Spleen (tissue), 11 donors: ENCODE results near the gene EEF2K. TPM values are rescaled to one million over a fixed set of nuclear protein-coding genes. Genes with fewer than 3 reads are reported as not detected.

Source experiments
- DNase-seq: peaks from one replicate; pipeline ENCODE4 v3.0.0-alpha.2; 2020
- H3K27ac ChIP-seq, 8 donors: fragments of 200-600 bp; sonication (generic) in 7 of 8; 1 replicate in 4 of 8; 2 replicates in 4 of 8; pipeline versions ENCODE4 v1.5.0 to v1.8.0; 2016 to 2021; ENCODE audit warnings: inconsistent platforms in 4 of 8, mild to moderate bottlenecking in 4 of 8, moderate library complexity in 1 of 8
- H3K27me3 ChIP-seq, 7 donors: fragments of 200-600 bp; sonication (generic) in 6 of 7; replicated peaks in 1 of 7; 1 replicate in 4 of 7; 2 replicates in 3 of 7; pipeline versions ENCODE4 v1.5.0 to v1.8.0; 2016 to 2021; ENCODE audit warnings: inconsistent platforms in 3 of 7, mild to moderate bottlenecking in 1 of 7
- H3K36me3 ChIP-seq, 6 donors: fragments of 200-600 bp; sonication (generic) in 5 of 6; 1 replicate in 4 of 6; 2 replicates in 2 of 6; pipeline versions ENCODE4 v1.5.0 to v1.8.0; 2016 to 2021; ENCODE audit warnings: inconsistent platforms in 2 of 6
- H3K4me1 ChIP-seq, 6 donors: fragments of 200-600 bp; sonication (generic) in 5 of 6; 1 replicate in 3 of 6; 2 replicates in 3 of 6; pipeline versions ENCODE4 v1.5.0 to v1.8.0; 2016 to 2021; ENCODE audit warnings: inconsistent platforms in 3 of 6
- H3K4me3 ChIP-seq, 8 donors: fragments of 200-600 bp; sonication (generic) in 7 of 8; 1 replicate in 4 of 8; 2 replicates in 4 of 8; pipeline versions ENCODE4 v1.5.0 to v1.8.0; 2016 to 2021; ENCODE audit warnings: inconsistent platforms in 4 of 8, mild to moderate bottlenecking in 4 of 8, moderate library complexity in 2 of 8
- H3K9me3 ChIP-seq, 8 donors: fragments of 200-600 bp; sonication (generic) in 7 of 8; 1 replicate in 4 of 8; 2 replicates in 4 of 8; pipeline versions ENCODE4 v1.5.0 to v1.8.0; 2016 to 2021; ENCODE audit warnings: inconsistent platforms in 4 of 8
- CTCF ChIP-seq, 11 experiments: fragments of 200-600 bp in 7 of 11; fragments of 450-650 bp in 4 of 11; sonication (generic) in 4 of 11; IDR thresholded peaks in 8 of 11; conservative IDR thresholded peaks in 3 of 11; 1 replicate in 7 of 11; 2 replicates in 4 of 11; pipeline versions ENCODE4 v1.4.0 to v1.8.0; 2016 to 2021; ENCODE audit warnings: antibody characterized with exemption in 11 of 11, inconsistent platforms in 4 of 11, mild to moderate bottlenecking in 1 of 11
- POLR2A ChIP-seq, 3 donors: fragments of 450-650 bp; IDR thresholded peaks; one replicate each; pipeline ENCODE4 v1.5.1; 2017; ENCODE audit warnings: antibody characterized with exemption in 3 of 3, mild to moderate bottlenecking in 1 of 3
- POLR2AphosphoS5 ChIP-seq, 3 donors: sonication (generic); formaldehyde crosslinking; IDR thresholded peaks; one replicate each; pipeline ENCODE4 v1.5.1; 2017; ENCODE audit warnings: antibody characterized with exemption in 3 of 3
- WGBS, 5 donors: extraction: QIAGEN DNeasy Blood & Tissue Kit in 3 of 5; methylation state at CpG; one replicate each; pipeline versions ENCODE4 v1.1.5 to v1.1.7; 2013 to 2018; 5-methylcytosine and 5-hydroxymethylcytosine counted together
- intact Hi-C: fragments of 100-400 bp; cut with DNase I; formaldehyde crosslinking; loops from one replicate; pipeline ENCODE4 v1.15.0; 2023; ENCODE audit warnings: low total_unique reads
- polyA plus RNA-seq, 3 donors: library from polyadenylated mRNA; stranded (reverse); fragments of 200-250 nt; gene quantifications; one replicate each; pipeline ENCODE4 v1.2.1, GENCODE V29; 2013
- total RNA-seq, 7 donors: library from RNA; depleted of rRNA in 3 of 7; stranded (reverse); fragments of >200 nt in 3 of 7; fragmentation: NEBNext Ultra II Directional in 4 of 7; extraction: Animal tissue kit (Norgen Biotek cat#: 25700) in 4 of 7; gene quantifications; one replicate each; pipeline versions ENCODE4 v1.1.0 to v1.2.1, GENCODE V29; 2016 to 2021
- donor health status: healthy with polysubstance abuse.
- donor health status: DM: no; HTN: no; CAD: no; lungs with moderate emphysema.
- donor health status: DM: no; HTN: no; CAD: no.
- donor health status: Bipolar disorder and iron deficiency.
- donor health status: healthy.
- donor health status: DM: no; HTN: no; CAD: no.
- donor health status: DM: yes; HTN: yes; CAD: no.

Gene EEF2K
- total and polyA plus RNA-seq, 10 donors: 2.4 to 37.7 (median 24.4) TPM

DNA sequence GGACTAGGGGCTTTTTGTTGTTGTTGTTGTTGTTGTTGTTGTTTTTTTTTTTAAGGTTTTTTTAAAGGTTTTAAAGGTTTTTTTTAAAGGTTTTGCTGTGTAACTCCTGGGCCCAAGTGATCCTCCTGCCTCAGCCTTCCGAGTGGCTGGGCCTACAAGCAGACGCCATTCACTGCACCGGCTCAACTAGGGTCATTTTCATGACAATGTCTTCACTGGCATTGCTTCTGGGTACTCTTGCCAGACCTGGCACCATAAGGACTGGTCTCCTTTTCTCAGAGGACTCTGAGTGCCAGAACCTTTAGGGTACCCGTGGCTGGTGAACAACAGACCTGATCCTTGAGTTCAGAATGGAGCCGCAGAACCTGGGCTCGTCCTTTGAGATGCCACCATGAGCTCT, 111.5 kb downstream of the EEF2K start:
- H3K36me3 ChIP-seq: peaks cover 0 to 100% (median 88%) of the 10 kb centered on the region in 6 donors
- WGBS, 5 donors: 93 to 99% (median 96%) methylated on average over 6 of the region's 6 CpGs

DNA sequence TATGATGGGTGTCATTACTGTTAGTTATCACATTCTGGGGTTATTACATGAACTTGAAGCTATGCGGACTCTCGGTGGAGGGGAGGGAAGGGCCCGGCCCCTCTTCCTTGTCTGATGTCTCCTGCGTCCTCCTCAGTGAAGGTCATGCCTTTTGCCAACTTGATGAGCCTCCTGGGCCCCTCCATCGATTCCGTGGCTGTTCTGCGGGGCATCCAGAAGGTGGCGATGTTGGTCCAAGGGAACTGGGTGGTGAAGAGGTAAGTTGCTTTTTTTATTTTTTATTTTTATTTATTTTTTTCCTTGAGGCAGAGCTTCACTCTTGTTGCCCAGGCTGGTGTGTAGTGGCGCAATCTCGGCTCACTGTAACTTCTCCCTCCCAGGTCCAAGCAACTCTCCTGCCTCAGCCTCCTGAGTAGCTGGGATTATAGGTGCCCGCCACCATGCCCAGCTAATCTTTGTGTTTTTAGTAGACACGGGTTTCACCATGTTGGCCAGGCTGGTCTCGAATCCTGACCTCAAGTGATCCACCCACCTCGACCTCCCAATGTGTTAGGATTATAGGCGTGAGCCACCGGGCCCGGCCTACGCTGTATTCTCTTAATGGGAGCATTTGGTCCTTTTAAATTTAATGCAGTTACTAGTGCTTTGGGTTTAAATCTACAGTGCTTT, 112.7 kb downstream of the EEF2K start:
- peak; percentile 86 for DNase-seq

More for the DNA sequence above, 111.5 kb downstream of the EEF2K start:
- intact Hi-C loops: no loop called here
- H3K9me3 ChIP-seq: no peaks in the 10 kb centered on the region
- peaks cover 0 to 14% (median 4%) of the 10 kb centered on the region in 6 donors for H3K4me1 ChIP-seq
- no peak overlapping the region for H3K4me3 ChIP-seq
- H3K27me3 ChIP-seq: no peaks in the 10 kb centered on the region
- DNase-seq: no peak
- TF ChIP-seq POLR2A (IDR thresholded peaks at IDR 0.05) (no peak), POLR2AphosphoS5 (IDR thresholded peaks at IDR 0.05) (no peak), CTCF (IDR thresholded peaks at IDR 0.05 in 8 of 11, conservative IDR thresholded peaks at IDR 0.05 in 3 of 11) (no peak)
- no peak overlapping the region for H3K27ac ChIP-seq

DNA sequence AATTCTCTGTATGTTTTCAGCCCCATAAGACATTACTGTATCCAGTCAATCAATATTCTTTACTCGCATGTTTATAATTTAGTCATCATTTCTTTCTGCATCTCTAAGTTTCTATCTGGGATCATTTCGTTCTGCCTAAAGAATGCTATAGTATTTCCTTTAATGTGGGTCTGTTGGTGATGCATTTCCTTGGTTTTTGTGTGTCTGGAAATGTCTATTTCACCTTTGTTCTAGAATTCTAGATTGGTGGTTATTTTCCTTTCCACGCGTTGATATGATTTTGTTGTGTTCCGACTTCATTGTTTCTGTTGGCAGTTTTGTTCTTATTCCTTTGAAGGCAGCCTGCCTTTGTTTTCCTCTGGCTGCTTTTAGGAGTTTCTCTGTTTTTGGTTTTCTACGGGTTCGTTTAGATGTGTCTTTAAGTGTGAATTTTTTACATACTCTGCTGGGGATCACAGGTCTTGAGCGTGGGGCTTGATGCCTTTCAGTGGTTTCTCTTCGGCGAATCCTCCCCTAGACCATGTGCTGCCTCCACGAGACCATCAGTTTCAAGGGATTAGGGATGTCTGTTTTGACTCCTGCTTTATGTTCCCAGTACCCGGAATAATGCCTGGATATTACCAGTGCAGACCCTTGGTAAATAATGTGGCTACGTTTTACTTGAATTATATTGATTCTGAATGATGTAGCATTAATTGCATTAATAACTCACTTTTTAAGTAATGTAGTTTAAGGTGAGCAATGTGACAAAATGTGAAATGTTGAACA, 114.7 kb downstream of the EEF2K start:
- WGBS, 5 donors: 83 to 90% (median 88%) methylated on average over 13 of the region's 13 CpGs
- intact Hi-C loops: loop anchor here (10.0 kb wide), 1 partner anchor 1166 kb away; the partner anchor contains the start of genes DNAH3 and LDAF1
- Histone ChIP-seq H3K36me3 (peaks cover 0 to 100% (median 86%) of the 10 kb centered on the region in 6 donors), H3K4me1 (peaks cover 0 to 14% (median 4%) of the 10 kb centered on the region in 6 donors), H3K4me3 (no peak overlapping the region), H3K9me3 (no peaks in the 10 kb centered on the region), H3K27ac (no peak overlapping the region), H3K27me3 (no peaks in the 10 kb centered on the region)
- no peak for TF ChIP-seq CTCF (IDR thresholded peaks at IDR 0.05 in 8 of 11, conservative IDR thresholded peaks at IDR 0.05 in 3 of 11)
- TF ChIP-seq POLR2AphosphoS5 (IDR thresholded peaks at IDR 0.05): no peak
- TF ChIP-seq POLR2A (IDR thresholded peaks at IDR 0.05): no peak
- no peak for DNase-seq

More for the DNA sequence above, 112.7 kb downstream of the EEF2K start:
- peak in 1 of 3 donors; percentile 11 for TF ChIP-seq POLR2AphosphoS5 (IDR thresholded peaks at IDR 0.05)
- peak in 10 of 11 experiments; percentile 25 to 73 (median 58) for TF ChIP-seq CTCF (IDR thresholded peaks at IDR 0.05 in 8 of 11, conservative IDR thresholded peaks at IDR 0.05 in 3 of 11)
- TF ChIP-seq POLR2A (IDR thresholded peaks at IDR 0.05): no peak
- no peak overlapping the region for H3K4me3 ChIP-seq
- peaks cover 0 to 100% (median 85%) of the 10 kb centered on the region in 6 donors for H3K36me3 ChIP-seq
- intact Hi-C loops: no loop called here
- WGBS, 5 donors: 84 to 88% (median 86%) methylated on average over 18 of the region's 18 CpGs
- H3K9me3 ChIP-seq: no peaks in the 10 kb centered on the region
- peaks cover 0 to 14% (median 4%) of the 10 kb centered on the region in 6 donors for H3K4me1 ChIP-seq
- H3K27me3 ChIP-seq: no peaks in the 10 kb centered on the region
- H3K27ac ChIP-seq: no peak overlapping the region
